Endometrial microvascular endothelial cells (primary cell): Measurements from ENCODE around the gene CTSZ. TPM values are rescaled to one million over a fixed set of nuclear protein-coding genes. Genes with fewer than 3 reads are reported as not detected.
"Not testable (repeated sequence)": the region's sequence is repeated elsewhere in the genome, so short reads cannot be mapped to it uniquely, and the experiment has no call there.

ENCODE experiments used
- in situ Hi-C: cut with HindIII; loops from 2 replicates; pipeline ENCODE4 v1.10.0; 2017; ENCODE audit warnings: low sequenced_read_pairs, low pct_unique_long_range_greater_than_20kb; ENCODE audit errors: inconsistent ontology term
- total RNA-seq: library from RNA; depleted of rRNA; stranded (reverse); fragments of >200 nt; gene quantifications from one replicate; pipeline ENCODE4 v1.2.3, GENCODE V29; 2015; ENCODE audit errors: inconsistent ontology term

CTSZ gene
- total RNA-seq, 1 donor from 2014 or later, result 226 TPM

- in situ Hi-C loops, result no loop called here
These were observed 33.9 kb downstream of the CTSZ start for GRCh38 chr20:58973179-58973578.

- in situ Hi-C loops, result no loop called here
These were observed 35.6 kb downstream of the CTSZ start for GRCh38 chr20:58971429-58971828.

DNA sequence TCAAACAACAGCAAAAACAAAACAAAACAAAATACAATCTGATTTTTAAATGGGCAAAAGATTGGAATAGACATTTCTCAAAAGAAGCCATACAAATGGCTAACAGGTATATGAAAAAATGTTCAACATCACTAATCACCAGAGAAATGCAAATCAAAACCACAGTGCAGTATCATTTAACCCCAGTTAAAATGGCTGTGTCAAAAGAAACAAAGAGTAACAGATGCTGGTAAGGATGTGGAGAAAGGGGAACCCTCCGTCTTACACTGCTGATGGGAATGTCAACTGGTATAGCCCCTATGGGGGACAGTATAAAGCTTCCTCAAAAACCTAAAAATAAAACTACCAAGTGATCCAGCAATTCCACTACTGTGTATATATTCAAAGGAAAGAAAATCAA lies 36.9 kb downstream of the CTSZ start:
- in situ Hi-C loops, result no loop called here

GRCh38 chr20:58969439-58969838 lies 37.6 kb downstream of the CTSZ start:
- in situ Hi-C loops, result no loop called here

DNA sequence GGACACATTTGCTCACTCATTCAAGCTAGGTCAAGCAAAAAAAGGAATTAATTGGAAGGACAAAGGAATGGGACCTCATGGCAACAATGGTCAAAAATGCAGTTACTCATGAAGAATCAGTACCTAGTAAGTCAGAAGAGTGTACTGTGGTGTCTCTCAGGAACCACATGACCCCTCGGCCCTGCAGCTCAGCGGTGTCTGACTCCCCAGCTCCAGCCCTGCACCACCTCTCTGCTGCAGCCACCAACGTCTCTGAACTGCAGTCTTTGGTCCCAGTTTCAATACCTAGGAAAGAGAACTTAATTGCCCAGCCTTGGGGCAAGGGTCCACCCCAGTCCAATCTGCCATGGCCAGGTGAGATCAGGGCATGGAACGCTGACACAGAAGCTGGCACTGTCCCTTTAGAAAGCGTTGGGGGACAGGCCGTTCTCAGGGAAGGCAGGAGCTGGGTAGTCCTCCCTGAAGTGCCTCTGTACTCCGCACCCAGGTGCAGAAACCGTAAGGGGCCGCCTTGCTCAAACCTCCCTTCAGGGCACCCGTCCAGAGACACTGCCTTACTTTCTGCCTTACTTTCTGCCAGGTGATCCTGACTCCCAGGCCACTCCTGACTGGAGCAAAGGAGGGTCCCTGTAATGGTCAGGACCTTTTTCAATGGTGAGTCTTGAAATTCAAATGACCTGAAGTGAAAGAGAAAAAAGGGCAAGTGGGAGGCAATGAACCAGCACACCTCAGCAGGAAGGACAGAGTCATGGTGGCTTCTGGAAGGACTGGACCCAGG lies 39.2 kb downstream of the CTSZ start:
- in situ Hi-C loops, result no loop called here

DNA sequence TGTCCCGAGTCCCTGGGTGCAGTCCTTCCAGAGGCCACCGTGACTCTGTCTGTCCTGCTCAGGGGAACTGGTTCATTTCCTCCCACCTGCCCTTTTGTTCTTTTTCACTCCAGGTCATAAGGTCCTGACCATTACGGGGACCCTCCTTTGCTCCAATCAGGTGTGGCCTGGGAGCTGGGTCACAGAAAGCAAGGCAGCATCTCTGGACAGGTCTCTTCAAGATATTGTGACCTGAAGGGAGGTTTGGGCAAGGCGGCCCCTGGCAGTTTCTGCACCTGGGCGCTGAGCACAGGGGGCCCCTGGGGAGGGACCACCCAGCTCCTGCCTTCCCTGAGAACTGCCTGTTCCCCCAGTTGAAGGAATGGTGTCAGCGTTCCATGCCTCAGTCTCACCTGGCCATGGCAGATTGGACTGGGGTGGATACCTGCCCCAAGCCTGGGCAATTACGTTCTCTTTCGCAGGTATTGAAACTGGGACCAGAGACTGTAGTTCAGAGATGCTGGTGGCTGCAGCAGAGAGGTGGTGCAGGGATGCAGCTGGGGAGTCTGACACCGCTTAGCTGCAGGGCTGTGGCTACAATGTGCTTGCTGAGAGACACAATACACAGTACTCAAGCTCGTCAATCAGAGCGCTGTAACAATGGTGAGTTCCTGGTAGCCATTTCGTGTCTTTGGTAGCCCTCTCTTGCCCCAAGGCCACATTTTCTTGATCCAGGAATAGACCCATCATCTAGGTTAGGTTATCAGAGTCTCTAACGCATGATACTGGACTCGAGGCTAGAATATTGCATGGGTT lies 41.6 kb downstream of the CTSZ start:
- in situ Hi-C loops, result no loop called here

DNA sequence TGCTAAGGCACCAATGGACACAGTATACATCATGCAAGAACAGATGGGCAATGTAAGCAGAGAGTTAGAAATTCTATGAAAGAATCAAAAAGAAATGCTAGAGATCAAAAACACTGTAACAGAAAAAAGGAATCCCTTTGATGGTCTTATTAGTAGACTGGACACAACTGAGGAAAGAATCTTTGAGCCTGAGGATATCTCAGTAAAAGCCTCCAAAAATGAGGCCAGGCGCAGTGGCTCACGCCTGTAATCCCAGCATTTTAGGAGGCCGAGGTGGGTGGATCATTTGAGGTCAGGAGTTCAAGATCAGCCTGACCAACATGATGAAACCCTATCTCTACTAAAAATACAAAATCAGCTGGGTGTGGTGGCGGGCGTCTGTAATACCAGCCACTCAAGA lies 43.1 kb downstream of the CTSZ start:
- in situ Hi-C loops, result not testable (repeated sequence)

DNA sequence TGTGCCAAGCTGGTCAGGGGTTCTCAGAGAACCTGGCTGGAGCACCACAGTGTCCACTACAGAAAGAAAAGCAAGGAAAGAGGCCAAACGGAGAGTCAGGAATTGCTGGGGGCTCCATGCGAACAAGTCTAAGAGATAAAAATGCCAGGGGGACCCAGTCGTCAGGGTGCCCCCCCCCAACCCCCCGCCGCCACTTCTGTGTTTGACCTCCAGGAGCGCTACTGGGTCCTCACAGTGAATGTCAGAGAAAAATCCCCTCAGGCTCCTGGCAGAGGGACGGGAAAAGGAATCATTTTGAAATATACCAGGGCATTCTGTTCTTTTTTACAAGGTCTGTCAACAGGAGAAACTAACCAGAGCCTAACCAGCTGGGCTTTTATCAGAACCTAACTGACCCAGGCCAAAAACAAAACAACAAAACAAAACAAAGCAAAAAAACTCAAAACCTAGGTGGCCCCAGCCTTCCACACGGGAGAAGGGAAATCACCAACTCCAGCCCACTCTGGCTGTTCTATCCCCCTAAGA lies 43.9 kb downstream of the CTSZ start:
- in situ Hi-C loops, result no loop called here

DNA sequence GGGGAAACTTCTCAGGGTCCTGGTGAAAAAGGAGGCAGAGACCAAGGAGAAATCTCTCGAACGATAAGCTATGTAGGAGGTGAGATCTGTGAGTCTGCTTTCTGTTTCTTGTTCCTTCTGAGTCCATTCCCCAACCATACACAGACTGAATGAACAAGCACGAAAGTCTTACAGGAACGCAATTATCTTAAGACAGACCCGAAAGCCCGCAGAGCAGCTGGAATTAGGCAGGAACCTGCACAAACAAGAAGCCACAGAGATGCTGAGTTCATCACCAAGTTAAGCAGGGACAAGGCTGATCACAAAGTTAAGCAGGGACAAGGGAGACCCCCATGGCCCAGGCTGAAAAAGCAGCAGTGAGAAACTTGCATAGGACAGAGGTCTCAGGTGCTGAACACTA lies 47.4 kb downstream of the CTSZ start:
- in situ Hi-C loops, result no loop called here

DNA sequence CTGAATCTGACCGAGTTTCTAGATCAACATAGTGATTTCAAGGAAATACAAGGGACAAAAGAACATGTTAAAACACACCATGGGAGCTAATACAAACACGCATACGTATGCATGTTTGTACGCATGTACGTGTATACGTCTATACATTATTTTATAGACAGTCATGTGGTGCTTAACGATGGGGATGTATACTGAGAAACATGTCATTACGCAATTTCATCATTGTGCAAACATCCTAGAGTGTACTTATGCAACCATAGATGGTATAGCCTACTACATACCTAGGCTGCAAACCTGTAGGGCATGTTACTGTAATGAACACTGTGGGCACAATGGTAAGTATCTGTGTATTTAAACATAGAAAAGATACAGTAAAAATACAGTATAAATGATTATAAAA lies 51.0 kb downstream of the CTSZ start:
- in situ Hi-C loops, result no loop called here

DNA sequence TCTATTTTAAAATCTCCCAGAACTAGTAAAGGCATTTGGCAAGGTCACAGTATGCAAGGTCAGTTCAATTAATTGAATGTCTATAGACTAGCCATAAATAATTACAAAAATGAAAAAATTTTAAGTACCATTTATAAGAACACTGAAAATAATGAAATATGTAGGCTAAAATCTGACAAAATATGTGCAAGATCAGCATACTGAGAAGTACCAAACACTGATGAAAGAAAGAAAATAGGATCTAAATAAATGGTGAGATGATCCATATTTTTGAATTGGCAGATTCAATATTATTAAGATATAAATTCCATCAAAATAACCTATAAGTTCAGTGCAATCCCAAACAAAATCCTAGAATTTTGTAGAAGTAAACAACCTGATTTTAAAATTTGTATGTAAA lies 54.0 kb downstream of the CTSZ start:
- in situ Hi-C loops, result no loop called here

GRCh38 chr20:58950603-58951002 lies 56.5 kb downstream of the CTSZ start:
- in situ Hi-C loops, result no loop called here

DNA sequence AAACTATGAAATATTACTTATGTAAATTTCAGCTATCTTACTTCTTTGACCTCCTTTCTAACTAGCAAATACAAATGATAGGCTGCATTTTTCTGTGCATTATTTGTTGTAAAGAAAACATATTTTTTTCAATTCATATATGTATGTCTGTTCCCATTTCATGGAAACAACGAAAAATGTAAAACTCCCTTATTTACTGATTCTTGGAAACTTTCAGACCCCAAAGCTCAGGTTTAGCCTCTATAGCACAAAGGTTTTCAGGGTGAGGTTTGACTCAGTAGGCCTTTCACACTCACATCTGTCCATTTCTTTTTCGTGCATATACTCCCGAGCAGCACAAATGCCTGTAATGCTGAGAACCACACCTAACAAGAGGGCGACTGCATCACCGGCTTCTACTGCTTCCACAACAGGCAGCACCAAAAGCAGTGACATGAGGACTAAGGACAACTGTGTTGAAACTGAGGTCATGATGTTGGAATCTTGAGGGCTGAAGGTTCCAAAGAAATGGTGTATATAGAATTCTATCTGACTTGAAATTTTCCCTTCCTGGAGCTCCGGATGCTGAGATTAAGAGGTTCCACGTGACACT lies 59.2 kb downstream of the CTSZ start:
- in situ Hi-C loops, result not testable (repeated sequence)

DNA sequence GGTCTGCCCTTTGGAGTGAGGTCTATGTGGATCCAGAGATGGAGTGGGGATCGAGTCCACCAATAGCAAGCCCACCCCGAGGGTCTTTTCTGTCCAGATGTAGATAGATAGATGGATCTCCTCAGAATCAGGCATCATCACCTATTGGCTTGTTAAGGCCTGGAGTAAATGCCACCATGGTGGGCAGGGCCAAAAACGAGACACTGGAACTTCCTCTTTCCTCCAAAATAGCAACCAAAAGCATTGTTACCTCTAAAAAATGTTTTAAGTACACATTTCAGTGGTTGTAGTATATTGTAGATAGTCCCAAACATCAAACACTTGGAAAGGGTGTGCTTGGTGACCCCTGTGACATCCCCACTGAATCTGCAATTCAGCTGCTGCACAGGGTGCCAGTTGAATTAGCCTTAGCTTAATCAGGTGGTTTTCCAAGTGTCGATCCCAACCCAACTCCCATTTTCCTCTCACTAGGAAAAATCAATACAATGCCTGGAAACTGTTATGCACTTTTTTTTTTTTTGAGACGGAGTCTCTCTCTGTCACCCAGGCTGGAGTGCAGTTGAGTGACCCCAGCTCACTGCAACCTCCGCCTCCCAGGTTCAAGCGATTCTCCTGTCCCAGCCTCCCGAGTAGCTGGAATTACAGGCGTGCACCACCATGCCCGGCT lies 61.0 kb downstream of the CTSZ start:
- in situ Hi-C loops, result no loop called here

Other genes starting within 250 kb of the CTSZ start
- gene GNAS-AS1, start 156.4 kb downstream of the CTSZ start, total RNA-seq, result not detected
- gene GNAS, start 154.5 kb downstream of the CTSZ start, total RNA-seq, result 536 TPM
- gene NELFCD, start 26.0 kb downstream of the CTSZ start, total RNA-seq, result 63.8 TPM
- gene TUBB1, start 12.2 kb upstream of the CTSZ start, total RNA-seq, result not detected
- gene ATP5F1E, start 25.1 kb upstream of the CTSZ start, total RNA-seq, result 18.2 TPM
- 46.2 TPM for gene PRELID3B, start 35.5 kb upstream of the CTSZ start, total RNA-seq
- gene ZNF831, start 156.6 kb upstream of the CTSZ start, total RNA-seq, result not detected